OCI-LY3 (cell line): ENCODE measurements around the gene NOS1AP.

ENCODE experiments used
- H2AFZ ChIP-seq: fragments of 200-600, 300-600 bp; shearing (Covaris generic); 2 replicates; pipeline ENCODE4 v1.6.0; 2014; ENCODE audit warnings: antibody characterized with exemption, low read depth, low read length
- H3K27ac ChIP-seq: fragments of 200-600, 300-600 bp; sonication (generic); 2 replicates; pipeline ENCODE4 v1.5.1; 2014; ENCODE audit warnings: mild to moderate bottlenecking, low read length, moderate library complexity, mixed read lengths
- H3K27me3 ChIP-seq: fragments of 200-600, 300-600 bp; sonication (generic); 2 replicates; pipeline ENCODE4 v1.6.1; 2014; ENCODE audit warnings: low read depth, low read length, mixed read lengths
- H3K36me3 ChIP-seq: fragments of 200-600, 300-600 bp; sonication (generic); replicated peaks from 2 replicates; pipeline ENCODE3; 2014; ENCODE audit warnings: low read depth, low read length, mixed read lengths
- H3K4me1 ChIP-seq: fragments of 300-600, 200-600 bp; sonication (generic); 2 replicates; pipeline ENCODE4 v1.6.1; 2014; ENCODE audit warnings: low read length, mixed read lengths
- H3K4me2 ChIP-seq: fragments of 200-600, 300-600 bp; sonication (generic); 2 replicates; pipeline ENCODE4 v1.6.1; 2014; ENCODE audit warnings: low read length, mixed read lengths
- H3K4me3 ChIP-seq: fragments of 300-600, 200-600 bp; sonication (generic); 2 replicates; pipeline ENCODE4 v1.5.1; 2014; ENCODE audit warnings: antibody characterized with exemption, mild to moderate bottlenecking, low read length, moderate library complexity
- H3K79me2 ChIP-seq: fragments of 300-600, 200-600 bp; shearing (Covaris generic); 2 replicates; pipeline ENCODE4 v1.6.1; 2014; ENCODE audit warnings: mild to moderate bottlenecking, low read length, mixed read lengths
- H3K9ac ChIP-seq: fragments of 300-600, 200-600 bp; shearing (Covaris generic); 2 replicates; pipeline ENCODE4 v1.6.0; 2014; ENCODE audit warnings: mild to moderate bottlenecking, low read length, moderate library complexity
- H3K9me3 ChIP-seq: fragments of 200-600, 300-600 bp; shearing (Covaris generic); 2 replicates; pipeline ENCODE4 v1.6.1; 2014; ENCODE audit warnings: low read length, mixed read lengths; ENCODE audit not compliant: insufficient read depth
- H4K20me1 ChIP-seq: fragments of 200-600, 300-600 bp; sonication (generic); 2 replicates; pipeline ENCODE4 v1.6.1; 2016; ENCODE audit warnings: low read length, mixed read lengths; ENCODE audit not compliant: insufficient read depth
- CTCF ChIP-seq: fragments of 200-600, 300-600 bp; sonication (generic); IDR thresholded peaks from 2 replicates; pipeline ENCODE4 v1.5.1; 2014; ENCODE audit warnings: antibody characterized with exemption, low read length, low read depth
- EZH2phosphoT487 ChIP-seq: fragments of 200-600 bp; shearing (Covaris generic); IDR thresholded peaks from 2 replicates; pipeline ENCODE4 v1.6.1; 2018; ENCODE audit warnings: antibody characterized with exemption, mixed run types, low read depth

Gene NOS1AP

GRCh38 chr1:162304736-162305135 is 235.2 kb downstream of the NOS1AP start:
- Histone ChIP-seq H2AFZ (no peak overlapping the region), H4K20me1 (no peaks in the 10 kb centered on the region), H3K4me1 (peaks cover 7% of the 10 kb centered on the region), H3K36me3 (no peaks in the 10 kb centered on the region), H3K27ac (no peak overlapping the region), H3K79me2 (no peaks in the 10 kb centered on the region), H3K4me3 (no peak overlapping the region), H3K27me3 (peaks cover 62% of the 10 kb centered on the region), H3K9ac (no peak overlapping the region), H3K9me3 (no peaks in the 10 kb centered on the region; the same call in 1 of the 2 replicates), H3K4me2 (no peak overlapping the region)
- no peak for TF ChIP-seq EZH2phosphoT487

- H3K4me2 ChIP-seq, result no peak overlapping the region
- no peak overlapping the region for H3K27ac ChIP-seq
- no peak for TF ChIP-seq CTCF
- TF ChIP-seq EZH2phosphoT487, result no peak
- H3K9me3 ChIP-seq, result no peaks in the 10 kb centered on the region; the same call in 1 of the 2 replicates
- no peak overlapping the region for H3K4me3 ChIP-seq
- H3K36me3 ChIP-seq, result no peaks in the 10 kb centered on the region
- H3K4me1 ChIP-seq, result peaks cover 18% of the 10 kb centered on the region
- H3K9ac ChIP-seq, result no peak overlapping the region
- H4K20me1 ChIP-seq, result no peaks in the 10 kb centered on the region
- no peaks in the 10 kb centered on the region for H3K79me2 ChIP-seq
- peaks cover 56% of the 10 kb centered on the region for H3K27me3 ChIP-seq
- no peak overlapping the region for H2AFZ ChIP-seq
Measured at GRCh38 chr1:162305969-162306368, 236.5 kb downstream of the NOS1AP start.

GRCh38 chr1:162310337-162310736 is 240.8 kb downstream of the NOS1AP start:
- Histone ChIP-seq H3K4me2 (peak overlapping the region; percentile 6), H3K36me3 (no peaks in the 10 kb centered on the region), H4K20me1 (no peaks in the 10 kb centered on the region), H3K4me1 (peaks cover 21% of the 10 kb centered on the region), H2AFZ (no peak overlapping the region), H3K9ac (no peak overlapping the region), H3K79me2 (no peaks in the 10 kb centered on the region), H3K9me3 (no peaks in the 10 kb centered on the region; the same call in 1 of the 2 replicates), H3K4me3 (no peak overlapping the region), H3K27me3 (peaks cover 33% of the 10 kb centered on the region; the same call in 1 of the 2 replicates), H3K27ac (no peak overlapping the region)
- TF ChIP-seq CTCF (no peak), EZH2phosphoT487 (no peak)

- H3K79me2 ChIP-seq, result no peaks in the 10 kb centered on the region
- H3K27me3 ChIP-seq, result peaks cover 33% of the 10 kb centered on the region
- peaks cover 14% of the 10 kb centered on the region for H3K4me1 ChIP-seq
- no peak overlapping the region for H2AFZ ChIP-seq
- H4K20me1 ChIP-seq, result no peaks in the 10 kb centered on the region
- H3K4me3 ChIP-seq, result no peak overlapping the region
- no peak for TF ChIP-seq CTCF
- TF ChIP-seq EZH2phosphoT487, result no peak
- H3K9me3 ChIP-seq, result no peaks in the 10 kb centered on the region
- no peaks in the 10 kb centered on the region for H3K36me3 ChIP-seq
- H3K4me2 ChIP-seq, result no peak overlapping the region
- no peak overlapping the region for H3K9ac ChIP-seq
- no peak overlapping the region for H3K27ac ChIP-seq
Measured at GRCh38 chr1:162314206-162314605, 244.7 kb downstream of the NOS1AP start.
